SK-N-SH treated with all-trans-retinoic acid at 6 μM for 48 hours (cell line): ENCODE measurements around the gene SUPT4H1.

Experiments
- ATAC-seq: fragments of 200-7000 bp; cut with Tn5 transposase; 3 replicates; pipeline ENCODE4 v1.9.1; 2020; ENCODE audit warnings: mild to moderate bottlenecking, moderate library complexity
- BACH2 ChIP-seq: fragments of 250-450 bp; sonication (Bioruptor Pico); IDR thresholded peaks from 2 replicates; pipeline ENCODE4 v1.9.0; 2021; ENCODE audit warnings: mild to moderate bottlenecking, borderline replicate concordance
- CREB5 ChIP-seq: fragments of 250-450 bp; sonication (Bioruptor Pico); IDR thresholded peaks from 2 replicates; pipeline ENCODE4 v1.5.1; 2020; ENCODE audit warnings: low read depth, mild to moderate bottlenecking, moderate library complexity
- ESRRG ChIP-seq: fragments of 250-450 bp; sonication (Bioruptor Pico); IDR thresholded peaks from 2 replicates; pipeline ENCODE4 v1.6.1; 2021; ENCODE audit warnings: mild to moderate bottlenecking
- GLIS3 ChIP-seq: fragments of 250-450 bp; sonication (Bioruptor Pico); IDR thresholded peaks from 2 replicates; pipeline ENCODE4 v1.5.0; 2020; ENCODE audit warnings: mild to moderate bottlenecking, moderate library complexity
- ISL1 ChIP-seq: fragments of 250-450 bp; sonication (Bioruptor Pico); IDR thresholded peaks from 2 replicates; pipeline ENCODE4 v2.1.2; 2022; ENCODE audit warnings: mild to moderate bottlenecking, moderate library complexity
- OSR1 ChIP-seq: fragments of 250-450 bp; sonication (Bioruptor Pico); IDR thresholded peaks from 2 replicates; pipeline ENCODE4 v1.8.0; 2022; ENCODE audit warnings: moderate library complexity, mild to moderate bottlenecking, inconsistent platforms
- PATZ1 ChIP-seq: fragments of 250-450 bp; sonication (Bioruptor Pico); IDR thresholded peaks from 2 replicates; pipeline ENCODE4 v1.8.0; 2020; ENCODE audit warnings: mild to moderate bottlenecking, moderate library complexity, borderline replicate concordance
- PPARA ChIP-seq: fragments of 250-450 bp; sonication (Bioruptor Pico); IDR thresholded peaks from 2 replicates; pipeline ENCODE4 v1.5.0; 2020; ENCODE audit warnings: mild to moderate bottlenecking, borderline replicate concordance
- RARB ChIP-seq: fragments of 250-450 bp; sonication (Bioruptor Pico); IDR thresholded peaks from 2 replicates; pipeline ENCODE4 v1.8.0; 2021; ENCODE audit warnings: mild to moderate bottlenecking, moderate library complexity
- SNAI2 ChIP-seq: fragments of 250-450 bp; sonication (Bioruptor Pico); IDR thresholded peaks from 2 replicates; pipeline ENCODE4 v1.5.0; 2020; ENCODE audit warnings: mild to moderate bottlenecking, moderate library complexity
- ZC3H10 ChIP-seq: fragments of 250-450 bp; sonication (Bioruptor Pico); IDR thresholded peaks from 2 replicates; pipeline ENCODE4 v1.5.1; 2021; ENCODE audit warnings: mild to moderate bottlenecking, moderate library complexity
- ZFP3 ChIP-seq: fragments of 250-450 bp; sonication (Bioruptor Pico); IDR thresholded peaks from 2 replicates; pipeline ENCODE4 v1.5.0; 2020; ENCODE audit warnings: mild to moderate bottlenecking, moderate library complexity
- ZFP30 ChIP-seq: fragments of 450-650 bp; formaldehyde crosslinking; IDR thresholded peaks from 2 replicates; pipeline ENCODE4 v1.5.0; 2022; ENCODE audit warnings: mild to moderate bottlenecking, moderate library complexity
- ZNF565 ChIP-seq: fragments of 450-650 bp; formaldehyde crosslinking; conservative IDR thresholded peaks from 2 replicates; pipeline ENCODE4 v1.5.0; 2020; ENCODE audit warnings: low read depth, mild to moderate bottlenecking, moderate library complexity
- ZNF70 ChIP-seq: fragments of 450-650 bp; formaldehyde crosslinking; IDR thresholded peaks from 2 replicates; pipeline ENCODE4 v1.5.0; 2020; ENCODE audit warnings: mild to moderate bottlenecking, moderate library complexity
- ZNF8 ChIP-seq: fragments of 450-650 bp; formaldehyde crosslinking; IDR thresholded peaks from 2 replicates; pipeline ENCODE4 v1.5.0; 2020; ENCODE audit warnings: mild to moderate bottlenecking, moderate library complexity
- TF ChIP-seq, protein P1 (sequence below): fragments of 250-450 bp; sonication (Bioruptor Pico); IDR thresholded peaks from 2 replicates; pipeline ENCODE4 v1.5.1; 2021; ENCODE audit warnings: mild to moderate bottlenecking, moderate library complexity
- TF ChIP-seq, protein P2 (sequence below): fragments of 250-450 bp; sonication (Bioruptor Pico); IDR thresholded peaks from 2 replicates; pipeline ENCODE4 v1.8.0; 2021; ENCODE audit warnings: low read depth, mild to moderate bottlenecking, moderate library complexity, borderline replicate concordance
- TF ChIP-seq, protein P3 (sequence below): fragments of 250-450 bp; sonication (Bioruptor Pico); IDR thresholded peaks from 2 replicates; pipeline ENCODE4 v1.5.0; 2020; ENCODE audit warnings: mild to moderate bottlenecking, moderate library complexity

The SUPT4H1 gene

GRCh38 chr17:58367461-58367860 lies 15.5 kb upstream of the SUPT4H1 start:
- ATAC-seq, result no peak
- TF ChIP-seq OSR1 (CRISPR knock-in tag), result no peak
- no peak for TF ChIP-seq ZFP3 (CRISPR knock-in tag)
- TF ChIP-seq ZNF565, result no peak
- TF ChIP-seq CREB5, result no peak
- no peak for TF ChIP-seq ESRRG (CRISPR knock-in tag)
- no peak for TF ChIP-seq SNAI2 (CRISPR knock-in tag)
- TF ChIP-seq, protein P1, sequence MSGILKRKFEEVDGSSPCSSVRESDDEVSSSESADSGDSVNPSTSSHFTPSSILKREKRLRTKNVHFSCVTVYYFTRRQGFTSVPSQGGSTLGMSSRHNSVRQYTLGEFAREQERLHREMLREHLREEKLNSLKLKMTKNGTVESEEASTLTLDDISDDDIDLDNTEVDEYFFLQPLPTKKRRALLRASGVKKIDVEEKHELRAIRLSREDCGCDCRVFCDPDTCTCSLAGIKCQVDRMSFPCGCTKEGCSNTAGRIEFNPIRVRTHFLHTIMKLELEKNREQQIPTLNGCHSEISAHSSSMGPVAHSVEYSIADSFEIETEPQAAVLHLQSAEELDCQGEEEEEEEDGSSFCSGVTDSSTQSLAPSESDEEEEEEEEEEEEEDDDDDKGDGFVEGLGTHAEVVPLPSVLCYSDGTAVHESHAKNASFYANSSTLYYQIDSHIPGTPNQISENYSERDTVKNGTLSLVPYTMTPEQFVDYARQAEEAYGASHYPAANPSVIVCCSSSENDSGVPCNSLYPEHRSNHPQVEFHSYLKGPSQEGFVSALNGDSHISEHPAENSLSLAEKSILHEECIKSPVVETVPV, result no peak
- TF ChIP-seq PPARA (CRISPR knock-in tag), result no peak
- no peak for TF ChIP-seq ZNF70 (CRISPR knock-in tag)
- TF ChIP-seq, protein P2, sequence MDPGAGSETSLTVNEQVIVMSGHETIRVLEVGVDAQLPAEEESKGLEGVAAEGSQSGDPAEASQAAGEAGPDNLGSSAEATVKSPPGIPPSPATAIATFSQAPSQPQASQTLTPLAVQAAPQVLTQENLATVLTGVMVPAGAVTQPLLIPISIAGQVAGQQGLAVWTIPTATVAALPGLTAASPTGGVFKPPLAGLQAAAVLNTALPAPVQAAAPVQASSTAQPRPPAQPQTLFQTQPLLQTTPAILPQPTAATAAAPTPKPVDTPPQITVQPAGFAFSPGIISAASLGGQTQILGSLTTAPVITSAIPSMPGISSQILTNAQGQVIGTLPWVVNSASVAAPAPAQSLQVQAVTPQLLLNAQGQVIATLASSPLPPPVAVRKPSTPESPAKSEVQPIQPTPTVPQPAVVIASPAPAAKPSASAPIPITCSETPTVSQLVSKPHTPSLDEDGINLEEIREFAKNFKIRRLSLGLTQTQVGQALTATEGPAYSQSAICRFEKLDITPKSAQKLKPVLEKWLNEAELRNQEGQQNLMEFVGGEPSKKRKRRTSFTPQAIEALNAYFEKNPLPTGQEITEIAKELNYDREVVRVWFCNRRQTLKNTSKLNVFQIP (CRISPR knock-in tag), result no peak
- TF ChIP-seq ZFP30 (CRISPR knock-in tag), result no peak
- TF ChIP-seq, all 23 proteins: peak for 0

DNA sequence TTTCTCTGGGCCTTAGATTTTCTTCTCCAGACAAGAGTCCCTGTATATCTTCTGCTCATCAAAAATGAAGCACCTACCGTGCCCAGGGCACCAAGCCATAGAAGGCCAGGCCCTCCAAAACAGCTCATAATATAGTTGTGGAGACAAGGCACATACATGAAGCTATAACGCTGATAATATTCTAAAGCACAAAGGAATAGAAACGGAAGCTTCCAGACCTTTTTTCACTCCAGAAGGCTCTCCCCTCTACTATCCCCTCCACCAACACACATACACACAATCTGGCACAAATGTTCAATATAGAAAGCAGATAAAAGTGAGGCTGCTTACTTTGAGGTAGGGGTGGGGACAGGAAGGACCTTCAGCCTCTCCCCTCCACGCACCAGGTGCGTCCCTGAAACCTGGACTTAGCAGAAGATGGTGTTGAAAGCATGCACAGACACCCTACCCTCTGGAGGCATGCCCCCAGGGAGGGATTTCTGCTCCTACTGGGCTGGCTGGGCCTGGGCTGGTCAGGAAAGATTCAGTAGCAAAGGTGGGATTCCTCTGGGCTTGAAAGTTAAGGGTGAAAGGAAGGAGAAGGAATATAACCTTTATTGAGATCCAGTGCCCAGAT lies 14.1 kb upstream of the SUPT4H1 start:
- ATAC-seq, result no peak
- TF ChIP-seq RARB (CRISPR knock-in tag) (no peak), ESRRG (CRISPR knock-in tag) (no peak), PATZ1 (CRISPR knock-in tag) (no peak), ZC3H10 (CRISPR knock-in tag) (no peak), ZNF70 (CRISPR knock-in tag) (no peak), ZFP30 (CRISPR knock-in tag) (no peak), ISL1 (CRISPR knock-in tag) (no peak), OSR1 (CRISPR knock-in tag) (no peak), SNAI2 (CRISPR knock-in tag) (no peak), GLIS3 (CRISPR knock-in tag) (no peak), ZNF565 (no peak), ZFP3 (CRISPR knock-in tag) (no peak), ZNF8 (CRISPR knock-in tag) (no peak), BACH2 (CRISPR knock-in tag) (no peak), PPARA (CRISPR knock-in tag) (no peak)
- TF ChIP-seq, protein P1, result no peak
- TF ChIP-seq, protein P3, sequence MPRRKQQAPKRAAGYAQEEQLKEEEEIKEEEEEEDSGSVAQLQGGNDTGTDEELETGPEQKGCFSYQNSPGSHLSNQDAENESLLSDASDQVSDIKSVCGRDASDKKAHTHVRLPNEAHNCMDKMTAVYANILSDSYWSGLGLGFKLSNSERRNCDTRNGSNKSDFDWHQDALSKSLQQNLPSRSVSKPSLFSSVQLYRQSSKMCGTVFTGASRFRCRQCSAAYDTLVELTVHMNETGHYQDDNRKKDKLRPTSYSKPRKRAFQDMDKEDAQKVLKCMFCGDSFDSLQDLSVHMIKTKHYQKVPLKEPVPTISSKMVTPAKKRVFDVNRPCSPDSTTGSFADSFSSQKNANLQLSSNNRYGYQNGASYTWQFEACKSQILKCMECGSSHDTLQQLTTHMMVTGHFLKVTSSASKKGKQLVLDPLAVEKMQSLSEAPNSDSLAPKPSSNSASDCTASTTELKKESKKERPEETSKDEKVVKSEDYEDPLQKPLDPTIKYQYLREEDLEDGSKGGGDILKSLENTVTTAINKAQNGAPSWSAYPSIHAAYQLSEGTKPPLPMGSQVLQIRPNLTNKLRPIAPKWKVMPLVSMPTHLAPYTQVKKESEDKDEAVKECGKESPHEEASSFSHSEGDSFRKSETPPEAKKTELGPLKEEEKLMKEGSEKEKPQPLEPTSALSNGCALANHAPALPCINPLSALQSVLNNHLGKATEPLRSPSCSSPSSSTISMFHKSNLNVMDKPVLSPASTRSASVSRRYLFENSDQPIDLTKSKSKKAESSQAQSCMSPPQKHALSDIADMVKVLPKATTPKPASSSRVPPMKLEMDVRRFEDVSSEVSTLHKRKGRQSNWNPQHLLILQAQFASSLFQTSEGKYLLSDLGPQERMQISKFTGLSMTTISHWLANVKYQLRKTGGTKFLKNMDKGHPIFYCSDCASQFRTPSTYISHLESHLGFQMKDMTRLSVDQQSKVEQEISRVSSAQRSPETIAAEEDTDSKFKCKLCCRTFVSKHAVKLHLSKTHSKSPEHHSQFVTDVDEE (CRISPR knock-in tag), result no peak
